IPS DF 19.7 (cell line): ENCODE results near the gene NRN1L.

Experiments used
- DNase-seq: peaks from one replicate; pipeline ENCODE4 v3.0.0-alpha.2; 2013; ENCODE audit warnings: low read depth, low spot score

NRN1L gene

DNA sequence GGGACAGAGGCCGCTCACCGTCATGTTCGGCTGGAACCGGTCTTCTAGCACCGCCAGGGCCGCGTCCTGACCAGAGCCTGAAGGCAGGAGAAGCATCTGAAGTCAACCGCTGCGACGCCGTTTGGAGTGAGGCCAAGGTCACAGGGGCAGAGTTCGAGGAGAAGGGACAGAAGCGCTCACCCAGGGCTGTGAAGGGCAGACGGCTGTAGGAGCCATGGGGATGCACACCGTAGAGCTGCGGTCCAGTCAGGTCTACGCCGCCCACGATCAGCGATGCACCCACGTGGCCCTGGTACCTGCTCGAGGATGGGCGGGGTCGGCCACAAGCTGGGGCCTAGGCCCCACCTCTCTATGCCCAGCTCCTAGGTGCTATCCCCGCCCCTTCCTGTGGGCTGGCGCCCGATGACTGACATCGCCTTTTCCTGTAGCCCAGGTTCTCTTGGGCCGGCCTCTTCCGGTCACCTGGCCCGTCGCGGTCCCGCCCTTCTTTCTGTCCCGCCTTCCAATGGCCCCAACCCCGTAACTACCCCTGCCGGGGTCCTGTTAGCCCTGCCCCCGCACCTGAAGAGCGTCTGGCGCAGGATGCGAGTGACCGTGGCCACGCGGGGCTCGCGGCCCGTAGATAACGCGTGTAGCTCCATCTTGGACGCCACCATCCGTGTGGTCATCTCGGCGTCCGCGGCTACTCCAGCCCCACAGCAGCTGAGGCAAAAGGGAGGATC lies 50.9 kb downstream of the NRN1L start:
- DNase-seq = peak; percentile 88
